Measurements from ENCODE around the gene PHYHIPL.

The PHYHIPL gene

DNA sequence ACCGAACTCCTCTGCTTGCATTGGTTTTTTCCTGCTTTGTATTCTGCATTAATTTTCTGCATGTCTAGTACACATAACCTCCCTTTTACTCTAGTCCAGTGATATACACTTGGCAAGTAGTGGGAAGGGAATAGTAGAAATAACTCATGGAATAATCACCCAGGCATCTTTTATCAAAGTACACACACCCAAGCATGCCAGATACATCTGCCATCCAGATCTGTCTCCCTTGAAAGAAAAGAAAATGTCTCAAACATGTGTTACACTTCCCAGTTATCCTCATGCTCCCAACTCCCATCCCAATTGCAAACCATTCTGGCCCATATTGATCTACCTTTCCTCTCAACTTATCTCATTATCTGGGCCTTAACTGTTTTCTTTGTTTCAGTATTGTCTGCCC is 79.0 kb downstream of the PHYHIPL start:
- TF ChIP-seq, protein P1, sequence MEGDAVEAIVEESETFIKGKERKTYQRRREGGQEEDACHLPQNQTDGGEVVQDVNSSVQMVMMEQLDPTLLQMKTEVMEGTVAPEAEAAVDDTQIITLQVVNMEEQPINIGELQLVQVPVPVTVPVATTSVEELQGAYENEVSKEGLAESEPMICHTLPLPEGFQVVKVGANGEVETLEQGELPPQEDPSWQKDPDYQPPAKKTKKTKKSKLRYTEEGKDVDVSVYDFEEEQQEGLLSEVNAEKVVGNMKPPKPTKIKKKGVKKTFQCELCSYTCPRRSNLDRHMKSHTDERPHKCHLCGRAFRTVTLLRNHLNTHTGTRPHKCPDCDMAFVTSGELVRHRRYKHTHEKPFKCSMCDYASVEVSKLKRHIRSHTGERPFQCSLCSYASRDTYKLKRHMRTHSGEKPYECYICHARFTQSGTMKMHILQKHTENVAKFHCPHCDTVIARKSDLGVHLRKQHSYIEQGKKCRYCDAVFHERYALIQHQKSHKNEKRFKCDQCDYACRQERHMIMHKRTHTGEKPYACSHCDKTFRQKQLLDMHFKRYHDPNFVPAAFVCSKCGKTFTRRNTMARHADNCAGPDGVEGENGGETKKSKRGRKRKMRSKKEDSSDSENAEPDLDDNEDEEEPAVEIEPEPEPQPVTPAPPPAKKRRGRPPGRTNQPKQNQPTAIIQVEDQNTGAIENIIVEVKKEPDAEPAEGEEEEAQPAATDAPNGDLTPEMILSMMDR (IDR thresholded peaks at IDR 0.05), result no peak
- no peak for TF ChIP-seq ZFX (IDR thresholded peaks at IDR 0.05; ENCODE audit: borderline replicate concordance)

DNA sequence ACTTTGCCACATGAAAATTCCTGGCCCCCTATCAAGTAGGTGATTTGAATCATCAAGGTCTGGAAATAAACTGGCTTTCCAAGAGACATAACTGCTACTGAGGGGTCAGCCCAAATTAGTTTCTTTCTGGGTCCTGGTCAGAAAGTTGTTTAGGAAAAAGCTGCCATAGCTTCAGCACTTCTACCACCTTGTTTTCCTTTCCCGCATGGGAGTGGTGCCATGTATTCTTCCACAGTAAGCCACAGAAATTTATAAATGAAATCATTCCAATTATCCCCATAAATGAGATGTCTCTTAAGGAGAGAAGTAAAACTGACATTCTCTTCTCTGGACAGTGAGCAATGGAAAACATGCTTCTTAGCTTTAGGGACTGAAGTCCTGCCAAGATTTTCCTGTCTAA is 80.8 kb downstream of the PHYHIPL start:
- TF ChIP-seq, protein P1 (IDR thresholded peaks at IDR 0.05), result no peak
- no peak for TF ChIP-seq ZFX (IDR thresholded peaks at IDR 0.05; ENCODE audit: borderline replicate concordance)
- H3K27ac ChIP-seq, result no peak overlapping the region

More for the DNA sequence above, 79.0 kb downstream of the PHYHIPL start:
- H3K27ac ChIP-seq, result no peak overlapping the region

DNA sequence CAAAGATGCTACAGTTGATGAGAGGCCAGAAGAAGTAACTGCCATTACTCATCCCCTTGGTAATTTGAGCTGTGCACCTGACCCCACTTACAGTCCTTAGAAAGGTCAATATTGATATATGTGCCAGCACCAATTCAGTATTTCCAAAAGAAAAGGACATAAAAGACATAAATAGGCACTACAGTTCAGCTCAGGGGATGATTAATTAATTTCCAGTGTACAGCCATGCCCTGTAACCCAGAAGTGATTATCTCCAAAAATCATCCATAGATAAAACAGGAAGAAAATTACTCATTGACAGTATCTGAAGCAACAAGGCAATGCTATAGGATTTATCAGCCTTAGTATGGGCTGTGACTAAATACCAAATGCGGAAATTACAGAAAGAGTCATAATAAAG is 82.4 kb downstream of the PHYHIPL start:
- TF ChIP-seq, protein P1 (IDR thresholded peaks at IDR 0.05), result no peak
- no peak for TF ChIP-seq ZFX (IDR thresholded peaks at IDR 0.05; ENCODE audit: borderline replicate concordance)
- H3K27ac ChIP-seq, result no peak overlapping the region

DNA sequence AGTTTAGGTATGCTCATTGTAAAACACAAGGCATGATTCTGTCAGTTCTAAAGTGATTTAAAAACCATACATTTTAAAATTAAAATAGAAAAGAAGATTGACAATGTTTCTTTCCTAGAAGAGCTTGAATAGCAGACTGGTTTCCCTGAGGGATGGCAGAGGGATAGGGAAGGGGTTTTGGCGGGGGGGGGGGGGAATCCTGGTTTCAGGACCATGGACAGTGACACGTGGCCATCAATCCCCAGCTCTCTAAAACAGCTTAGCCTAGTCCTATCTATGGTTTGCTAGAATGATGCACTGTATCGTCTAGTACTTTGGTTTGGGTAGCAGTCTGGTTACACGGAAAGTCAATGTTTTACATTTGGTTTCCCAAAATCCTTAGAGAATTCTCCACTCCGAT is 88.7 kb downstream of the PHYHIPL start:
- TF ChIP-seq, protein P1 (IDR thresholded peaks at IDR 0.05), result no peak
- no peak for TF ChIP-seq ZFX (IDR thresholded peaks at IDR 0.05; ENCODE audit: borderline replicate concordance)
- H3K27ac ChIP-seq, result no peak overlapping the region

DNA sequence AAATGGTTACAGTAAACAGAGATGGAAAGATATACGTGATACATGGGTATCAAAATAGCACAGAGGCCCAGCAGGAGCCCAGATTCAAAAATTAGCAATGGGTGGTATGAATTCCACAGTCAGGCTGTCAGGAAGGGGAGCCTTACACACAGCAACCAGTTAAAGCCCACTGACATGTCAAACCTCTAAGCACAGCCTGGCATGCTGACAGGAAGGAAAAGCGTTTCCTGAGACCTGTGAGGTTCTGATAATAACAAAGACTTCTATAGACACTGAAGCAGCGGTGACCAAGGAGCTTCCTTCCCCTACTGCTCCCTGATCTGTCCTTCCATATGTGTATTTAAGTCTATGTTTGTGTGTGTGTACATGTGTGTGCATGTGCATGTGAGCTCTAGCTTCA is 89.9 kb downstream of the PHYHIPL start:
- TF ChIP-seq, protein P1 (IDR thresholded peaks at IDR 0.05), result no peak
- TF ChIP-seq ZFX (IDR thresholded peaks at IDR 0.05; ENCODE audit: borderline replicate concordance), result no peak
- H3K27ac ChIP-seq, result no peak overlapping the region

DNA sequence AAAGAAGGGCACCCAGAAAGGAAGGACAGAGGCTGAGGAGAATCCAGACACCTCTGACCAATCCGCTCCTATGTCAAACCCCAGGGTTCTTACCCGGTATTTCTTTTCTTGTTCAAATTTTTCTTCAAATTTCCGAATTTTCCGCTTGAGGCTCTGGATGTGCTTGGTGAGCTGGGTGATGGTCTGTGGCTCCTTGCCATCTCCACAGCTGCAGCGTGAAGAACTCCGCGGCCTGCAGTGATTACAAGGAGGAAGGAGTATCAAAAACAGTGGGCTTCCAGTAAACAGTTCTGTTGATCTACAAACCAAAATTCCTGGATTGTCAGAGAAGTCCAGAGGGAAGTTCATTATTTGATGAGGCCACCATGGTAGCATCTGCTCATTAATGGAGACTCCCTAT is 92.0 kb downstream of the PHYHIPL start:
- TF ChIP-seq, protein P1 (IDR thresholded peaks at IDR 0.05), result no peak
- no peak for TF ChIP-seq ZFX (IDR thresholded peaks at IDR 0.05; ENCODE audit: borderline replicate concordance)
- H3K27ac ChIP-seq, result no peak overlapping the region

DNA sequence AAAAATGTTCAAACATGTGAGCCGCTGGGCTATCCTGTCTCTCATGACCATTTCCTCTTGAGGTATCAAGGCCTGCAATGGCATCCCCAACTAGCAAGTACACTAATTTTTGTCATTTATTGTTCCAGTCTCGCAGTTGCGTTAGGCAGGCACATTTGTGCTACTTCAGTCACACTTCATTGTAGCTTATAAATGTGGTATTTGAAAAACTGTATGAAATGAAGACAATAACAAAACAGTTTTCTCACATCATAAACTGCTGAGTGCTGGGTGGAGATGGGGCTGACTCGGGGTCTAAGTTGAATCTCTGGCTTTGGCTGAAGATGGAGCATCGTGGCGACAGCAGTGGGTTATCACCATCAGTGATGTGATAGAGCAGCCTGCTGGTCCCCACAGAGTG is 93.2 kb downstream of the PHYHIPL start:
- no peak overlapping the region for H3K27ac ChIP-seq
- TF ChIP-seq ZFX (IDR thresholded peaks at IDR 0.05; ENCODE audit: borderline replicate concordance), result no peak
- TF ChIP-seq, protein P1 (IDR thresholded peaks at IDR 0.05), result no peak
